ENCODE results near the gene MITD1.
"Not testable (repeated sequence)": the region's sequence is repeated elsewhere in the genome, so short reads cannot be mapped to it uniquely, and the experiment has no call there.

DNA sequence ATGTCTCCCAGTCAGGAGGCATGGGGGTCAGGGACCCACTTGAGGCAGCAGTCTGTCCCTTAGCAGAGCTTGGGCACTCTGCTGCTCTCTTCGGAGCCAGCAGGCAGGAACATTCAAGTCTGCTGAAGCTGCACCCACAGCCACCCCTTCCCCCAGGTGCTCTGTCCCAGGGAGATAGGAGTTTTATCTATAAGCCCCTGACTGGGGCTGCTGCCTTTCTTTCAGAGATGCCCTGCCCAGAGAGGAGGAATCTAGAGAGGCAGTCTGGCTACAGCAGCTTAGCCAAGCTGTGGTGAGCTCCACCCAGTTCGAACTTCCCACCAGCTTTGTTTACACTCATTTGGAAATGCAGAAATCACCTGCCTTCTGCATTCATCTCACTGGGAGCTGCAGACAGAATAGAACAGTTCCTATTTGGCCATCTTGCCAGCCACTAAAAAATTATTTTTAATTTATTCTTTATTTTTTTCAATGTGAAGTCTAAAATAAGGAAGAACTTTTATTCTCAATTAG is 45.8 kb downstream of the MITD1 start:
- not testable (repeated sequence) for TF ChIP-seq POLR2A (IDR thresholded peaks at IDR 0.05)
- TF ChIP-seq, protein P1, sequence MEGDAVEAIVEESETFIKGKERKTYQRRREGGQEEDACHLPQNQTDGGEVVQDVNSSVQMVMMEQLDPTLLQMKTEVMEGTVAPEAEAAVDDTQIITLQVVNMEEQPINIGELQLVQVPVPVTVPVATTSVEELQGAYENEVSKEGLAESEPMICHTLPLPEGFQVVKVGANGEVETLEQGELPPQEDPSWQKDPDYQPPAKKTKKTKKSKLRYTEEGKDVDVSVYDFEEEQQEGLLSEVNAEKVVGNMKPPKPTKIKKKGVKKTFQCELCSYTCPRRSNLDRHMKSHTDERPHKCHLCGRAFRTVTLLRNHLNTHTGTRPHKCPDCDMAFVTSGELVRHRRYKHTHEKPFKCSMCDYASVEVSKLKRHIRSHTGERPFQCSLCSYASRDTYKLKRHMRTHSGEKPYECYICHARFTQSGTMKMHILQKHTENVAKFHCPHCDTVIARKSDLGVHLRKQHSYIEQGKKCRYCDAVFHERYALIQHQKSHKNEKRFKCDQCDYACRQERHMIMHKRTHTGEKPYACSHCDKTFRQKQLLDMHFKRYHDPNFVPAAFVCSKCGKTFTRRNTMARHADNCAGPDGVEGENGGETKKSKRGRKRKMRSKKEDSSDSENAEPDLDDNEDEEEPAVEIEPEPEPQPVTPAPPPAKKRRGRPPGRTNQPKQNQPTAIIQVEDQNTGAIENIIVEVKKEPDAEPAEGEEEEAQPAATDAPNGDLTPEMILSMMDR (IDR thresholded peaks at IDR 0.05): not testable (repeated sequence)
